NT2/D1 (cell line): ENCODE data around the gene NELL1.

Experiments used
- DNase-seq: peaks from one replicate; pipeline ENCODE4 v3.0.0-alpha.2; 2011; ENCODE audit warnings: low read depth, low spot score
- H3K27me3 ChIP-seq: 2 replicates; pipeline ENCODE4 v1.6.0; 2011; ENCODE audit warnings: mild to moderate bottlenecking; ENCODE audit not compliant: insufficient read length, insufficient read depth
- H3K36me3 ChIP-seq: 2 replicates; pipeline ENCODE4 v1.6.1; 2011; ENCODE audit warnings: mild to moderate bottlenecking, low read length, mixed read lengths; ENCODE audit not compliant: insufficient read depth, insufficient read length
- H3K4me1 ChIP-seq: 2 replicates; pipeline ENCODE4 v1.5.1; 2011; ENCODE audit not compliant: insufficient read depth, insufficient read length
- H3K4me3 ChIP-seq: 2 replicates; pipeline ENCODE4 v1.5.1; 2011; ENCODE audit warnings: low read depth; ENCODE audit not compliant: insufficient read length
- H3K9ac ChIP-seq: 2 replicates; pipeline ENCODE4 v1.6.0; 2011; ENCODE audit warnings: low read depth; ENCODE audit not compliant: insufficient read length
- H3K9me3 ChIP-seq: 2 replicates; pipeline ENCODE4 v1.5.1; 2011; ENCODE audit warnings: mild to moderate bottlenecking, low read length; ENCODE audit not compliant: insufficient read depth
- SUZ12 ChIP-seq: IDR thresholded peaks from 2 replicates; pipeline ENCODE4 v1.6.1; 2011; ENCODE audit not compliant: insufficient read length, insufficient read depth; ENCODE audit errors: extremely low read depth
- YY1 ChIP-seq: IDR thresholded peaks from 2 replicates; pipeline ENCODE4 v1.6.1; 2011; ENCODE audit not compliant: insufficient read length, insufficient read depth
- ZNF274 ChIP-seq: IDR thresholded peaks from 2 replicates; pipeline ENCODE4 v1.6.1; 2011; ENCODE audit warnings: mild to moderate bottlenecking, low read depth, low read length

The NELL1 gene

GRCh38 chr11:21278840-21279239 is 609.5 kb downstream of the NELL1 start:
- Histone ChIP-seq H3K36me3 (no peaks in the 10 kb centered on the region), H3K9me3 (no peaks in the 10 kb centered on the region), H3K27me3 (no peaks in the 10 kb centered on the region), H3K9ac (no peak overlapping the region), H3K4me1 (no peaks in the 10 kb centered on the region), H3K4me3 (no peak overlapping the region)
- TF ChIP-seq ZNF274 (no peak), SUZ12 (no peak), YY1 (no peak)
- DNase-seq: no peak

DNA sequence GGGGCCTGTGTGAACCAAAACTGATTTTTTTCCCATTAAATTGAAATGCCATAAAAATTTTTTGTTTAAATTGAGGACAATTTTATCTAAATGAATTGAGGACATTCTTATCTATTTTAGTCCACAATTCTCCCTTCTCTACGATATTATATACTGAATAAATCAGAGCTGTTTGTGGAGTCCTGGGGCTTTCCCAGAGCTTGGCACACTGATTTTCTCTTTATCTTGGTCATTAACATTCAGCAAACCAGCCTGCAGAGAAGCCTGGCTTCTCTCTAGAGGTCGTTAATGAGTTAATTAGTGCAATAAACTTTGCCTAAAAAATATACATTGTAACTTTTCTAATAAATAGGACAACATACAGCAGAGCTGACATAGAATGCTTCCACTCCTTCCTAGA is 615.7 kb downstream of the NELL1 start:
- no peaks in the 10 kb centered on the region for H3K27me3 ChIP-seq
- no peaks in the 10 kb centered on the region for H3K9me3 ChIP-seq
- H3K4me1 ChIP-seq: no peaks in the 10 kb centered on the region
- DNase-seq: no peak
- no peaks in the 10 kb centered on the region for H3K36me3 ChIP-seq
- no peak overlapping the region for H3K9ac ChIP-seq
- TF ChIP-seq YY1 (no peak), ZNF274 (no peak), SUZ12 (no peak)
- H3K4me3 ChIP-seq: no peak overlapping the region

- Histone ChIP-seq H3K4me1 (no peaks in the 10 kb centered on the region), H3K9ac (no peak overlapping the region), H3K9me3 (no peaks in the 10 kb centered on the region), H3K4me3 (no peak overlapping the region), H3K36me3 (no peaks in the 10 kb centered on the region), H3K27me3 (no peaks in the 10 kb centered on the region)
- TF ChIP-seq ZNF274: no peak
- no peak for TF ChIP-seq SUZ12
- TF ChIP-seq YY1: no peak
- DNase-seq: no peak
These were observed 620.3 kb downstream of the NELL1 start for GRCh38 chr11:21289686-21290085.

- TF ChIP-seq ZNF274: no peak
- no peak for TF ChIP-seq YY1
- no peak for TF ChIP-seq SUZ12
- no peak overlapping the region for H3K4me3 ChIP-seq
- no peaks in the 10 kb centered on the region for H3K9me3 ChIP-seq
- H3K4me1 ChIP-seq: no peaks in the 10 kb centered on the region
- H3K36me3 ChIP-seq: no peaks in the 10 kb centered on the region
- H3K27me3 ChIP-seq: no peaks in the 10 kb centered on the region
- no peak overlapping the region for H3K9ac ChIP-seq
- no peak for DNase-seq
These were observed 626.1 kb downstream of the NELL1 start for GRCh38 chr11:21295508-21295907.

DNA sequence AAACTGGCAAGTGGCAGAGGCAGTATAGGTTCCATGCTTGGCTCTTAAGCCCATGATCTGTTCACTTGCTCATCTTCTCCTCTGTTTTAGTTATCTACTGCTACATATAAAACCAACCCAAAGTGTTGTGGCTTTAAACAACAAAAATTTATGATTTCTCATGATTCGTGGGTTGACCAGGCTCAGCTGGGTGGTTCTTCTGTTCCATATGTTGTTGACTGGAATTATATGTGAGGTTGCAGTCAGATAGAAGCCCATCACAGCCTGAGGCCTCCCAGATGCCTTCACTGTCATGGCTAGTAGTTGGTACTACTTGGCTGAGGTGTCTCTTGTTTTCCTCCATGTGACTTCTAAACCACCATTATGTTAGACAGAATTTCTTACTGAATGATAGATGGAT is 632.6 kb downstream of the NELL1 start:
- H3K27me3 ChIP-seq: no peaks in the 10 kb centered on the region

DNA sequence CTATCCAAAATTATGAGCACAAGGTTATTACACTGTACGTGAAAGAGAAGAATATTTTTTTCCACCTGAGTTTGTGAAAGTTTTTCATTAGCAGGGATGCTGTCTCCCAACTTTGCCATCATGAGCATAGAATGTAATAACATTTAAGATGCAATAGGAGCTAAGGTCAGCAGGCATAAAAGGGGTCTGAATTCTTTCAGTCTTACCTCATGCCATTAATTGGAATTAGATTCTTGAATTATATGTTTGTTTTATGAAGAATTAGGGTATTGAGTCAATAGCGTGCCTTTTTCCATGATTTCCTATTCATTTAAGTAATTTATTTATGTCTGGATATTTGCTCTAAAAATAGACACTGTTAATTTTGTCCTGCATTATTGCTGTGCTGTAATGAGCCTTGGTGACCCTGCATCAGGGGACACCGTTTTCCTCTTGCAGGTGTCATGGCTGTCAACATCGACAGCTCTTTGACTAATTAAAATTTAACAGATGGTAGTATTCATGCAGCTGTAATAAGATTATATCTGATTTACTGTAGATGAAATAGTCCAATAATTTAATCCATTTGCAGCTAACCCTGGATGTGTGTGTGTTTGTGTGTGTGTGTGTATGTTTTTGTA is 637.5 kb downstream of the NELL1 start:
- H3K4me3 ChIP-seq: no peak overlapping the region
- no peak overlapping the region for H3K9ac ChIP-seq
- peaks cover 3% of the 10 kb centered on the region; the same call in 1 of the 2 replicates for H3K9me3 ChIP-seq
- DNase-seq: no peak
- no peaks in the 10 kb centered on the region for H3K27me3 ChIP-seq
- H3K4me1 ChIP-seq: no peaks in the 10 kb centered on the region
- no peak for TF ChIP-seq ZNF274
- TF ChIP-seq SUZ12: no peak
- no peak for TF ChIP-seq YY1
- H3K36me3 ChIP-seq: no peaks in the 10 kb centered on the region

More for the DNA sequence above, 632.6 kb downstream of the NELL1 start:
- DNase-seq: no peak
- H3K9ac ChIP-seq: no peak overlapping the region
- no peaks in the 10 kb centered on the region for H3K36me3 ChIP-seq
- H3K9me3 ChIP-seq: peaks cover 6% of the 10 kb centered on the region; the same call in 1 of the 2 replicates
- TF ChIP-seq ZNF274: no peak
- no peak for TF ChIP-seq SUZ12
- TF ChIP-seq YY1: no peak
- H3K4me3 ChIP-seq: no peak overlapping the region
- H3K4me1 ChIP-seq: no peaks in the 10 kb centered on the region

DNA sequence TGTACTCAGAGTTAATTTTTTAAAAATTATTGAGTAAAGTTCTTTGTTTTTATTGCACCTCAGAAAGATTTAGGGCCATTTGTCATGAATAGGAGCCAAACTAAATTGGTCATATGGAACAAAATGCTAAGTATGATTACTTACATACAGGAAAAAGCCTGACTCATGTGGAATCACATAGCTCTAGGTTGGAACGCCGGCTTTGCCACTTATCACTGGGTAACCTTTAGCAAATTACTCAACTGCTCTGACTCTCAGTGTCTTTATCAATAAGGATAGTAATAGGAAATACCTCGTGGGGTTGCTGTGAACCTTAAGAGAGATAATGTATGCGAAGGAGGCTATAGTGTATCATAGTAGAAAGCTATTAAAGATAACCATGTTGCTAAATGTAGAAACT is 638.5 kb downstream of the NELL1 start:
- no peaks in the 10 kb centered on the region for H3K27me3 ChIP-seq
- H3K4me3 ChIP-seq: no peak overlapping the region
- no peak overlapping the region for H3K9ac ChIP-seq
- no peaks in the 10 kb centered on the region for H3K9me3 ChIP-seq
- H3K36me3 ChIP-seq: no peaks in the 10 kb centered on the region
- no peak for DNase-seq
- TF ChIP-seq SUZ12 (no peak), ZNF274 (no peak), YY1 (no peak)
- H3K4me1 ChIP-seq: no peaks in the 10 kb centered on the region
